T follicular helper cell (primary cell): ENCODE results near the gene DTD1.
"Not testable (repeated sequence)": the region's sequence is repeated elsewhere in the genome, so short reads cannot be mapped to it uniquely, and the experiment has no call there.

Experiments used
- DNase-seq: peaks from one replicate; pipeline ENCODE4 v3.0.0-alpha.2; 2020; ENCODE audit warnings: low read depth

The DTD1 gene

GRCh38 chr20:18740726-18741125 lies 152.9 kb downstream of the DTD1 start:
- no peak for DNase-seq

- DNase-seq = no peak
Observed at GRCh38 chr20:18742841-18743240, 155.0 kb downstream of the DTD1 start.

- no peak for DNase-seq
Observed at GRCh38 chr20:18743665-18744440, 156.0 kb downstream of the DTD1 start.

- no peak for DNase-seq
Observed at GRCh38 chr20:18747090-18747489, 159.2 kb downstream of the DTD1 start.

GRCh38 chr20:18748987-18749386 lies 161.1 kb downstream of the DTD1 start:
- no peak for DNase-seq

GRCh38 chr20:18749528-18749927 lies 161.7 kb downstream of the DTD1 start:
- DNase-seq = no peak

GRCh38 chr20:18750735-18751134 lies 162.9 kb downstream of the DTD1 start:
- no peak for DNase-seq

- DNase-seq = no peak
Observed at GRCh38 chr20:18754030-18754652, 166.3 kb downstream of the DTD1 start.

- no peak for DNase-seq
Observed at GRCh38 chr20:18754653-18755045, 166.8 kb downstream of the DTD1 start.

GRCh38 chr20:18760852-18761251 lies 173.0 kb downstream of the DTD1 start:
- not testable (repeated sequence) for DNase-seq

- DNase-seq = no peak
Observed at GRCh38 chr20:18767676-18768075, 179.8 kb downstream of the DTD1 start.

- DNase-seq = no peak
Observed at GRCh38 chr20:18773566-18773965, 185.7 kb downstream of the DTD1 start.

- DNase-seq = no peak
Observed at GRCh38 chr20:18774207-18774606, 186.4 kb downstream of the DTD1 start.

GRCh38 chr20:18775633-18776032 lies 187.8 kb downstream of the DTD1 start:
- DNase-seq = no peak

- no peak for DNase-seq
Observed at GRCh38 chr20:18778690-18779392, 191.0 kb downstream of the DTD1 start.

- no peak for DNase-seq
Observed at GRCh38 chr20:18780385-18781130, 192.7 kb downstream of the DTD1 start.

- DNase-seq = no peak
Observed at GRCh38 chr20:18781509-18781908, 193.7 kb downstream of the DTD1 start.

- no peak for DNase-seq
Observed at GRCh38 chr20:18783385-18783959, 195.6 kb downstream of the DTD1 start.

GRCh38 chr20:18787046-18787445 lies 199.2 kb downstream of the DTD1 start:
- not testable (repeated sequence) for DNase-seq

GRCh38 chr20:18788021-18788420 lies 200.2 kb downstream of the DTD1 start:
- DNase-seq = no peak

- no peak for DNase-seq
Observed at GRCh38 chr20:18790787-18791186, 202.9 kb downstream of the DTD1 start.
